A673 (cell line): ENCODE results near the gene KCNK18. TPM values are rescaled to one million over a fixed set of nuclear protein-coding genes. Genes with fewer than 3 reads are reported as not detected.

Source experiments
- BruUV-seq: library from RNA; stranded (reverse); fragments of 400-500 nt; replicated peaks from 2 replicates; lab custom pipeline; 2021; lab: Mats Ljungman, UMichigan
- CTCF ChIA-PET: fragments of 300-600 bp; sonication (Branson Sonifier 250); formaldehyde crosslinking; loops from one replicate; lab custom pipeline; 2022; ENCODE audit warnings: antibody characterized with exemption; lab: Charles Lee
- POLR2A ChIA-PET: fragments of 300-600 bp; sonication (Branson Sonifier 250); formaldehyde crosslinking; loops from one replicate; lab custom pipeline; 2022; ENCODE audit warnings: antibody characterized with exemption; ENCODE audit not compliant: low non-redundant PET; lab: Charles Lee
- DNase-seq: peaks from one replicate; pipeline ENCODE4 v3.0.0-alpha.2; 2015; ENCODE audit warnings: low spot score
- H3K27ac ChIP-seq: fragments of 200-600 bp; sonication (generic); 2 replicates; pipeline ENCODE4 v1.5.1; 2016; ENCODE audit warnings: mixed run types, low read depth, mild to moderate bottlenecking, mixed read lengths, antibody characterized with exemption, low read length; ENCODE audit not compliant: poor library complexity, severe bottlenecking
- H3K27me3 ChIP-seq: fragments of 200-600 bp; sonication (generic); replicated peaks from 2 replicates; pipeline ENCODE4 v1.6.1; 2017; ENCODE audit warnings: mixed run types, low read depth, mild to moderate bottlenecking, mixed read lengths, antibody characterized with exemption, low read length; ENCODE audit not compliant: insufficient read depth, poor library complexity
- H3K36me3 ChIP-seq: fragments of 200-600 bp; sonication (generic); 2 replicates; pipeline ENCODE4 v1.6.1; 2016; ENCODE audit warnings: mixed run types, mild to moderate bottlenecking, mixed read lengths, antibody characterized with exemption, low read length; ENCODE audit not compliant: insufficient read depth, poor library complexity, severe bottlenecking
- H3K4me1 ChIP-seq: fragments of 200-600 bp; sonication (generic); 2 replicates; pipeline ENCODE4 v1.6.1; 2017; ENCODE audit warnings: mixed run types, mild to moderate bottlenecking, mixed read lengths, antibody characterized with exemption, low read length; ENCODE audit not compliant: insufficient read depth, poor library complexity, severe bottlenecking
- H3K4me3 ChIP-seq: fragments of 200-600 bp; sonication (generic); 2 replicates; pipeline ENCODE4 v1.5.1; 2016; ENCODE audit warnings: low read depth, mixed run types, mild to moderate bottlenecking, mixed read lengths, low read length; ENCODE audit not compliant: poor library complexity, severe bottlenecking
- H3K9me3 ChIP-seq: fragments of 200-600 bp; sonication (generic); 2 replicates; pipeline ENCODE4 v1.6.1; 2016; ENCODE audit warnings: mixed run types, low read depth, mild to moderate bottlenecking, mixed read lengths, antibody characterized with exemption, low read length; ENCODE audit not compliant: poor library complexity, severe bottlenecking
- CTCF ChIP-seq: fragments of 300-800, 200-600 bp; sonication (generic); conservative IDR thresholded peaks from 2 replicates; pipeline ENCODE4 v1.5.1; 2017; ENCODE audit warnings: low read depth, mild to moderate bottlenecking, antibody characterized with exemption, low read length, moderate library complexity, mixed read lengths
- EZH2 ChIP-seq: fragments of 200-600 bp; sonication (generic); IDR thresholded peaks from 2 replicates; pipeline ENCODE4 v1.6.1; 2017; ENCODE audit warnings: borderline replicate concordance, low read depth, mild to moderate bottlenecking, mixed read lengths, antibody characterized with exemption, low read length; ENCODE audit not compliant: poor library complexity, severe bottlenecking
- intact Hi-C: fragments of 100-400 bp; cut with micrococcal nuclease; formaldehyde crosslinking; loops from one replicate; pipeline ENCODE4 v1.10.0; 2022; ENCODE audit not compliant: unreplicated experiment
- total RNA-seq: library from RNA; stranded (reverse); gene quantifications from 2 replicates; pipeline ENCODE4 v1.2.3, GENCODE V29; 2021

Gene KCNK18
- total RNA-seq, 1 experiment from 2014 or later: 0.43 TPM

- no TSS peak for BruUV-seq
- Histone ChIP-seq H3K27me3 (no peaks in the 10 kb centered on the region), H3K27ac (no peak overlapping the region), H3K4me3 (peak overlapping the region; percentile 55), H3K9me3 (no peaks in the 10 kb centered on the region), H3K36me3 (no peaks in the 10 kb centered on the region), H3K4me1 (peaks cover 55% of the 10 kb centered on the region)
- DNase-seq: no peak
- CTCF ChIA-PET: no interaction called here
- intact Hi-C loops: loop anchor here (2.0 kb wide), 1 partner anchor 23 kb away; the partner anchor contains the start of gene VAX1
- POLR2A ChIA-PET: no interaction called here
- TF ChIP-seq EZH2: no peak
- no peak for TF ChIP-seq CTCF
Measured at GRCh38 chr10:117161386-117162033, 35.8 kb upstream of the KCNK18 start.

GRCh38 chr10:117162093-117163060 lies 34.9 kb upstream of the KCNK18 start:
- intact Hi-C loops: loop anchor here (2.0 kb wide), 1 partner anchor 24 kb away; the partner anchor contains the start of gene VAX1
- ChIA-PET CTCF (no interaction called here), POLR2A (interaction anchor here (0.6 kb wide), 2 partner anchors 13 to 31 kb away, joined by 3 to 4 read pairs; no protein-coding TSS in a partner anchor)
- Histone ChIP-seq H3K4me3 (peak overlapping the region; percentile 55), H3K9me3 (no peaks in the 10 kb centered on the region), H3K4me1 (peaks cover 58% of the 10 kb centered on the region), H3K27me3 (no peaks in the 10 kb centered on the region), H3K36me3 (no peaks in the 10 kb centered on the region), H3K27ac (peak overlapping the region; percentile 73)
- TF ChIP-seq EZH2 (no peak), CTCF (no peak)
- TSS peak; percentile 17 for BruUV-seq
- DNase-seq: peak; percentile 52
